Neural progenitor cell (in vitro differentiated cells): ENCODE measurements around the gene PEX11G.

ENCODE experiments used
- CTCF ChIP-seq: fragments of 200-600 bp; sonication (generic); IDR thresholded peaks from 2 replicates; pipeline ENCODE4 v1.5.1; 2017; ENCODE audit warnings: antibody characterized with exemption, mild to moderate bottlenecking
- EZH2 ChIP-seq: fragments of 200-600 bp; sonication (generic); IDR thresholded peaks from 2 replicates; pipeline ENCODE4 v1.6.1; 2017; ENCODE audit warnings: antibody characterized with exemption, mild to moderate bottlenecking, moderate library complexity
- EZH2phosphoT487 ChIP-seq: fragments of 200-600 bp; sonication (generic); IDR thresholded peaks from 2 replicates; pipeline ENCODE4 v1.6.1; 2017; ENCODE audit warnings: antibody characterized with exemption

- TF ChIP-seq CTCF, result no peak
- no peak for TF ChIP-seq EZH2phosphoT487
- no peak for TF ChIP-seq EZH2
These were observed 36.3 kb upstream of the PEX11G start for GRCh38 chr19:7524992-7525739.
